Gastroesophageal sphincter (tissue), 3 donors: Measurements from ENCODE around the gene SH3RF3.

ENCODE experiments used
- POLR2AphosphoS5 ChIP-seq: sonication (generic); formaldehyde crosslinking; IDR thresholded peaks from one replicate; pipeline ENCODE4 v1.6.1; 2017; ENCODE audit warnings: antibody characterized with exemption
- TF ChIP-seq, protein P1 (sequence below), 4 experiments: fragments of 200-600 bp in 2 of 4; fragments of 450-650 bp in 2 of 4; sonication (generic) in 1 of 4; IDR thresholded peaks; one replicate each; pipeline ENCODE4 v1.5.1; 2017 to 2019; ENCODE audit warnings: antibody characterized with exemption in 4 of 4, mild to moderate bottlenecking in 2 of 4, moderate library complexity in 2 of 4

DNA sequence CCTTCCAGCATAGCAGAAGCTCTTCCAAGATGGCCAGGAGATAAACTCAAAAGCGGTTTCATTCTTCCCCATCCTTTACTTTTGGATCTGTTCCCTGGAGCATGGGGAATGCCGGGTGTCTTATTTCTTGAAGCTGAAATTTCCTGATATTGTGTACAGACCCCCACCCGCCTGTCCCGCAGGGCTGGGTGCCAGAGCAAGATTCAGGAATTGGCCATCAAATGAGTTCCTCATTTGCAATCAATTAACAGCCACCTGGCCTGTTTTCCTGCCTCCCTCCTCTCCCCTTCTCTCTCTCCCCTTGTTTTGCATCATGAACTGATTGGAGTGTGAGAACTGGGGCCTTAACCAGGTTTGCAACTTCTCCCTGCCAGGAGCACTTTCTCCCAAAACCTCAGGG, 202.1 kb downstream of the SH3RF3 start:
- TF ChIP-seq, protein P1, sequence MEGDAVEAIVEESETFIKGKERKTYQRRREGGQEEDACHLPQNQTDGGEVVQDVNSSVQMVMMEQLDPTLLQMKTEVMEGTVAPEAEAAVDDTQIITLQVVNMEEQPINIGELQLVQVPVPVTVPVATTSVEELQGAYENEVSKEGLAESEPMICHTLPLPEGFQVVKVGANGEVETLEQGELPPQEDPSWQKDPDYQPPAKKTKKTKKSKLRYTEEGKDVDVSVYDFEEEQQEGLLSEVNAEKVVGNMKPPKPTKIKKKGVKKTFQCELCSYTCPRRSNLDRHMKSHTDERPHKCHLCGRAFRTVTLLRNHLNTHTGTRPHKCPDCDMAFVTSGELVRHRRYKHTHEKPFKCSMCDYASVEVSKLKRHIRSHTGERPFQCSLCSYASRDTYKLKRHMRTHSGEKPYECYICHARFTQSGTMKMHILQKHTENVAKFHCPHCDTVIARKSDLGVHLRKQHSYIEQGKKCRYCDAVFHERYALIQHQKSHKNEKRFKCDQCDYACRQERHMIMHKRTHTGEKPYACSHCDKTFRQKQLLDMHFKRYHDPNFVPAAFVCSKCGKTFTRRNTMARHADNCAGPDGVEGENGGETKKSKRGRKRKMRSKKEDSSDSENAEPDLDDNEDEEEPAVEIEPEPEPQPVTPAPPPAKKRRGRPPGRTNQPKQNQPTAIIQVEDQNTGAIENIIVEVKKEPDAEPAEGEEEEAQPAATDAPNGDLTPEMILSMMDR (IDR thresholded peaks at IDR 0.05): no peak
- no peak for TF ChIP-seq POLR2AphosphoS5
